GM12878 (cell line): ENCODE results near the gene CLCNKB. TPM values are rescaled to one million over a fixed set of nuclear protein-coding genes. Genes with fewer than 3 reads are reported as not detected.

Source experiments
- CREB1 ChIP-seq: IDR thresholded peaks from 2 replicates; pipeline ENCODE4 v1.6.1; 2012; ENCODE audit warnings: low read depth, mild to moderate bottlenecking, inconsistent platforms
- EP300 ChIP-seq, 2 experiments: fragments of 150-350 bp in 1 of 2; IDR thresholded peaks; 2 replicates each; pipeline ENCODE4 v1.6.1; 2011 to 2012; ENCODE audit warnings: low read depth in 2 of 2, low read length in 2 of 2, borderline replicate concordance in 1 of 2, improper control_type of control experiment in 1 of 2, inconsistent platforms in 1 of 2; ENCODE audit not compliant: control insufficient read depth in 1 of 2
- FOXM1 ChIP-seq: IDR thresholded peaks from 2 replicates; pipeline ENCODE4 v1.6.1; 2012; ENCODE audit warnings: low read depth, mild to moderate bottlenecking, inconsistent platforms, low read length, moderate library complexity
- GABPA ChIP-seq: IDR thresholded peaks from 2 replicates; pipeline ENCODE4 v1.6.1; 2014; ENCODE audit warnings: antibody characterized with exemption, low read depth, mild to moderate bottlenecking, inconsistent platforms
- HDAC2 ChIP-seq: fragments of 200-600 bp; sonication (generic); IDR thresholded peaks from 2 replicates; pipeline ENCODE4 v1.6.1; 2017
- IRF4 ChIP-seq: IDR thresholded peaks from 2 replicates; pipeline ENCODE4 v1.6.1; 2011; ENCODE audit warnings: low read depth, low read length
- JUNB ChIP-seq: IDR thresholded peaks from 2 replicates; pipeline ENCODE4 v1.6.1; 2016; ENCODE audit warnings: antibody characterized with exemption, mild to moderate bottlenecking
- RAD21 ChIP-seq: IDR thresholded peaks from 2 replicates; pipeline ENCODE4 v1.6.1; 2011; ENCODE audit warnings: mild to moderate bottlenecking, low read depth, low read length, moderate library complexity; ENCODE audit not compliant: insufficient read depth
- TCF12 ChIP-seq: IDR thresholded peaks from 2 replicates; pipeline ENCODE4 v1.6.1; 2011; ENCODE audit warnings: low read depth, mild to moderate bottlenecking, low read length
- polyA plus RNA-seq, 11 experiments: library from polyadenylated mRNA; depleted of rRNA in 4 of 11; unstranded in 6 of 11; stranded (reverse) in 5 of 11; fragments of >200 nt; fragmentation: Nextera tagmentation in 4 of 11; fragmentation: Illumina TruSeq in 1 of 11; extraction: Ambion mirVana in 4 of 11; extraction: Trizol in 1 of 11; gene quantifications; 1 replicate in 1 of 11; 2 replicates in 10 of 11; pipeline versions ENCODE4 v1.2.1 to v1.2.3, GENCODE V29; 2011 to 2016; ENCODE audit warnings: inconsistent platforms in 2 of 11, missing spikeins in 2 of 11, low read depth in 1 of 11
- total RNA-seq, 4 experiments: library from RNA; depleted of rRNA in 3 of 4; stranded (reverse); fragments of >200 nt in 3 of 4; fragmentation: Illumina TruSeq in 1 of 4; extraction: Trizol in 1 of 4; gene quantifications; 2 replicates each; pipeline versions ENCODE4 v1.2.1 to v1.2.3, GENCODE V29; 2013 to 2021
- TF ChIP-seq, protein P1 (sequence below): IDR thresholded peaks from 2 replicates; pipeline ENCODE4 v1.6.1; 2011; ENCODE audit warnings: mild to moderate bottlenecking, low read depth, low read length, moderate library complexity; ENCODE audit not compliant: insufficient replicate concordance
- TF ChIP-seq, protein P2 (sequence below): IDR thresholded peaks from 2 replicates; pipeline ENCODE4 v1.6.1; 2012; ENCODE audit warnings: low read depth, low read length, improper control_type of control experiment
- TF ChIP-seq, protein P3 (sequence below), 3 experiments: IDR thresholded peaks in 2 of 3; conservative IDR thresholded peaks in 1 of 3; 2 replicates each; pipeline ENCODE4 v1.5.1; 2011; ENCODE audit warnings: low read depth in 3 of 3, low read length in 3 of 3, mild to moderate bottlenecking in 3 of 3, control low read depth in 2 of 3, moderate library complexity in 2 of 3, inconsistent platforms in 1 of 3, mixed read lengths in 1 of 3; ENCODE audit not compliant: control insufficient read depth in 2 of 3, insufficient read depth in 1 of 3; ENCODE audit errors: extremely low read depth in 1 of 3
- TF ChIP-seq, protein P4 (sequence below): fragments of 450-650 bp; formaldehyde crosslinking; IDR thresholded peaks from 2 replicates; pipeline ENCODE4 v1.5.0; 2022; ENCODE audit warnings: mild to moderate bottlenecking, missing genetic modification characterization
- TF ChIP-seq, protein P5 (sequence below): fragments of 450-650 bp; IDR thresholded peaks from 2 replicates; pipeline ENCODE4 v1.6.1; 2017; ENCODE audit warnings: mild to moderate bottlenecking, moderate library complexity
- TF ChIP-seq, protein P6 (sequence below): IDR thresholded peaks from 2 replicates; pipeline ENCODE4 v1.6.1; 2012; ENCODE audit warnings: low read depth, low read length, improper control_type of control experiment

CLCNKB gene
- total and polyA plus RNA-seq, 10 of the 15 experiments (the other 5 are each of a cell fraction or from before 2014, with no cell fraction given) = 0.05 TPM; not detected in 9

DNA sequence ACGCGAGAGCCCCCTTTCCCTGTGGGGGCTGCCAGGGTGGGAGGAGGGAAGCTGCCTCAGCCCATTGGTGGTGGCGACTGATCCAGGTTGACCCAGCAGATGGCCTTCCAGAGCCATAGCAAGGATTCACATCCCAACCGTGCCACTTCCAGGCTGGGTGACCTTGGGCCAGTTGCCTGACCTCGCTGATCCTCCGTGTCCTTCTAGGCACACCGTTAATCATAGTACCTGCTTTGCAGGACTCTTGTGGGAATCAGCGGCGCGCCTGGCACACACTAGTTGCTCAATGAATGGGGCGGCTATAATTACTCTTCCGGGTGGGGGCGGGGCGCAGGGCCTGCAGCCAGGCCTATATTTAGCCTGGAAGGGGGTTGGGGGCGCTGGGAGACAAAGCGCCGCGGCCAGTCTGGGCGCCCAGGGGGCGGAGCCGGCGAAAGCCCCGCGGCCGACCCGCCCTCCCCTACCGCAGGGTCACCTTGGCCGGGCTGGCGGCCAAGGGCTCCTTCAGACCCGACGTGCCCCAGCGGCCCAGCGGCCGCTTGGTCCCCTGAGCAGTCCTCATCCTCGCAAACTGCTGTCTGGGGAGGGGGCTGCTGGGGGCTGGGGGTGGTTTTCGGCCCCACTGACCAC, 30.9 kb upstream of the CLCNKB start (continued):
- TF ChIP-seq, protein P1, sequence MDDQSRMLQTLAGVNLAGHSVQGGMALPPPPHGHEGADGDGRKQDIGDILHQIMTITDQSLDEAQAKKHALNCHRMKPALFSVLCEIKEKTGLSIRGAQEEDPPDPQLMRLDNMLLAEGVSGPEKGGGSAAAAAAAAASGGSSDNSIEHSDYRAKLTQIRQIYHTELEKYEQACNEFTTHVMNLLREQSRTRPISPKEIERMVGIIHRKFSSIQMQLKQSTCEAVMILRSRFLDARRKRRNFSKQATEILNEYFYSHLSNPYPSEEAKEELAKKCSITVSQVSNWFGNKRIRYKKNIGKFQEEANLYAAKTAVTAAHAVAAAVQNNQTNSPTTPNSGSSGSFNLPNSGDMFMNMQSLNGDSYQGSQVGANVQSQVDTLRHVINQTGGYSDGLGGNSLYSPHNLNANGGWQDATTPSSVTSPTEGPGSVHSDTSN = no peak
- TF ChIP-seq, protein P2, sequence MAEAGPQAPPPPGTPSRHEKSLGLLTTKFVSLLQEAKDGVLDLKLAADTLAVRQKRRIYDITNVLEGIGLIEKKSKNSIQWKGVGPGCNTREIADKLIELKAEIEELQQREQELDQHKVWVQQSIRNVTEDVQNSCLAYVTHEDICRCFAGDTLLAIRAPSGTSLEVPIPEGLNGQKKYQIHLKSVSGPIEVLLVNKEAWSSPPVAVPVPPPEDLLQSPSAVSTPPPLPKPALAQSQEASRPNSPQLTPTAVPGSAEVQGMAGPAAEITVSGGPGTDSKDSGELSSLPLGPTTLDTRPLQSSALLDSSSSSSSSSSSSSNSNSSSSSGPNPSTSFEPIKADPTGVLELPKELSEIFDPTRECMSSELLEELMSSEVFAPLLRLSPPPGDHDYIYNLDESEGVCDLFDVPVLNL = no peak
- TF ChIP-seq TCF12 (0 out of 2 replicates have a peak, but pooled peaks have one; percentile 15), JUNB (no peak), RAD21 (no peak), IRF4 (no peak), GABPA (no peak), EP300 (IDR thresholded peaks at IDR 0.05; ENCODE audit: borderline replicate concordance in 1 of 2, control insufficient read depth in 1 of 2, low read depth in 2 of 2, low read length in 2 of 2) (no peak), CREB1 (no peak), HDAC2 (no peak), FOXM1 (no peak)
- TF ChIP-seq, protein P3, sequence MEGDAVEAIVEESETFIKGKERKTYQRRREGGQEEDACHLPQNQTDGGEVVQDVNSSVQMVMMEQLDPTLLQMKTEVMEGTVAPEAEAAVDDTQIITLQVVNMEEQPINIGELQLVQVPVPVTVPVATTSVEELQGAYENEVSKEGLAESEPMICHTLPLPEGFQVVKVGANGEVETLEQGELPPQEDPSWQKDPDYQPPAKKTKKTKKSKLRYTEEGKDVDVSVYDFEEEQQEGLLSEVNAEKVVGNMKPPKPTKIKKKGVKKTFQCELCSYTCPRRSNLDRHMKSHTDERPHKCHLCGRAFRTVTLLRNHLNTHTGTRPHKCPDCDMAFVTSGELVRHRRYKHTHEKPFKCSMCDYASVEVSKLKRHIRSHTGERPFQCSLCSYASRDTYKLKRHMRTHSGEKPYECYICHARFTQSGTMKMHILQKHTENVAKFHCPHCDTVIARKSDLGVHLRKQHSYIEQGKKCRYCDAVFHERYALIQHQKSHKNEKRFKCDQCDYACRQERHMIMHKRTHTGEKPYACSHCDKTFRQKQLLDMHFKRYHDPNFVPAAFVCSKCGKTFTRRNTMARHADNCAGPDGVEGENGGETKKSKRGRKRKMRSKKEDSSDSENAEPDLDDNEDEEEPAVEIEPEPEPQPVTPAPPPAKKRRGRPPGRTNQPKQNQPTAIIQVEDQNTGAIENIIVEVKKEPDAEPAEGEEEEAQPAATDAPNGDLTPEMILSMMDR (IDR thresholded peaks at IDR 0.05 in 2 of 3, conservative IDR thresholded peaks at IDR 0.05 in 1 of 3; ENCODE audit: control insufficient read depth in 2 of 3, extremely low read depth in 1 of 3, insufficient read depth in 1 of 3, low read depth in 3 of 3, low read length in 3 of 3) = no peak
- TF ChIP-seq, protein P4, sequence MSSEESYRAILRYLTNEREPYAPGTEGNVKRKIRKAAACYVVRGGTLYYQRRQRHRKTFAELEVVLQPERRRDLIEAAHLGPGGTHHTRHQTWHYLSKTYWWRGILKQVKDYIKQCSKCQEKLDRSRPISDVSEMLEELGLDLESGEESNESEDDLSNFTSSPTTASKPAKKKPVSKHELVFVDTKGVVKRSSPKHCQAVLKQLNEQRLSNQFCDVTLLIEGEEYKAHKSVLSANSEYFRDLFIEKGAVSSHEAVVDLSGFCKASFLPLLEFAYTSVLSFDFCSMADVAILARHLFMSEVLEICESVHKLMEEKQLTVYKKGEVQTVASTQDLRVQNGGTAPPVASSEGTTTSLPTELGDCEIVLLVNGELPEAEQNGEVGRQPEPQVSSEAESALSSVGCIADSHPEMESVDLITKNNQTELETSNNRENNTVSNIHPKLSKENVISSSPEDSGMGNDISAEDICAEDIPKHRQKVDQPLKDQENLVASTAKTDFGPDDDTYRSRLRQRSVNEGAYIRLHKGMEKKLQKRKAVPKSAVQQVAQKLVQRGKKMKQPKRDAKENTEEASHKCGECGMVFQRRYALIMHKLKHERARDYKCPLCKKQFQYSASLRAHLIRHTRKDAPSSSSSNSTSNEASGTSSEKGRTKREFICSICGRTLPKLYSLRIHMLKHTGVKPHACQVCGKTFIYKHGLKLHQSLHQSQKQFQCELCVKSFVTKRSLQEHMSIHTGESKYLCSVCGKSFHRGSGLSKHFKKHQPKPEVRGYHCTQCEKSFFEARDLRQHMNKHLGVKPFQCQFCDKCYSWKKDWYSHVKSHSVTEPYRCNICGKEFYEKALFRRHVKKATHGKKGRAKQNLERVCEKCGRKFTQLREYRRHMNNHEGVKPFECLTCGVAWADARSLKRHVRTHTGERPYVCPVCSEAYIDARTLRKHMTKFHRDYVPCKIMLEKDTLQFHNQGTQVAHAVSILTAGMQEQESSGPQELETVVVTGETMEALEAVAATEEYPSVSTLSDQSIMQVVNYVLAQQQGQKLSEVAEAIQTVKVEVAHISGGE = no peak
- TF ChIP-seq, protein P5, sequence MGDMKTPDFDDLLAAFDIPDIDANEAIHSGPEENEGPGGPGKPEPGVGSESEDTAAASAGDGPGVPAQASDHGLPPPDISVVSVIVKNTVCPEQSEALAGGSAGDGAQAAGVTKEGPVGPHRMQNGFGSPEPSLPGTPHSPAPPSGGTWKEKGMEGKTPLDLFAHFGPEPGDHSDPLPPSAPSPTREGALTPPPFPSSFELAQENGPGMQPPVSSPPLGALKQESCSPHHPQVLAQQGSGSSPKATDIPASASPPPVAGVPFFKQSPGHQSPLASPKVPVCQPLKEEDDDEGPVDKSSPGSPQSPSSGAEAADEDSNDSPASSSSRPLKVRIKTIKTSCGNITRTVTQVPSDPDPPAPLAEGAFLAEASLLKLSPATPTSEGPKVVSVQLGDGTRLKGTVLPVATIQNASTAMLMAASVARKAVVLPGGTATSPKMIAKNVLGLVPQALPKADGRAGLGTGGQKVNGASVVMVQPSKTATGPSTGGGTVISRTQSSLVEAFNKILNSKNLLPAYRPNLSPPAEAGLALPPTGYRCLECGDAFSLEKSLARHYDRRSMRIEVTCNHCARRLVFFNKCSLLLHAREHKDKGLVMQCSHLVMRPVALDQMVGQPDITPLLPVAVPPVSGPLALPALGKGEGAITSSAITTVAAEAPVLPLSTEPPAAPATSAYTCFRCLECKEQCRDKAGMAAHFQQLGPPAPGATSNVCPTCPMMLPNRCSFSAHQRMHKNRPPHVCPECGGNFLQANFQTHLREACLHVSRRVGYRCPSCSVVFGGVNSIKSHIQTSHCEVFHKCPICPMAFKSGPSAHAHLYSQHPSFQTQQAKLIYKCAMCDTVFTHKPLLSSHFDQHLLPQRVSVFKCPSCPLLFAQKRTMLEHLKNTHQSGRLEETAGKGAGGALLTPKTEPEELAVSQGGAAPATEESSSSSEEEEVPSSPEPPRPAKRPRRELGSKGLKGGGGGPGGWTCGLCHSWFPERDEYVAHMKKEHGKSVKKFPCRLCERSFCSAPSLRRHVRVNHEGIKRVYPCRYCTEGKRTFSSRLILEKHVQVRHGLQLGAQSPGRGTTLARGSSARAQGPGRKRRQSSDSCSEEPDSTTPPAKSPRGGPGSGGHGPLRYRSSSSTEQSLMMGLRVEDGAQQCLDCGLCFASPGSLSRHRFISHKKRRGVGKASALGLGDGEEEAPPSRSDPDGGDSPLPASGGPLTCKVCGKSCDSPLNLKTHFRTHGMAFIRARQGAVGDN = no peak
- TF ChIP-seq, protein P6, sequence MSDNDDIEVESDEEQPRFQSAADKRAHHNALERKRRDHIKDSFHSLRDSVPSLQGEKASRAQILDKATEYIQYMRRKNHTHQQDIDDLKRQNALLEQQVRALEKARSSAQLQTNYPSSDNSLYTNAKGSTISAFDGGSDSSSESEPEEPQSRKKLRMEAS = no peak
